Common myeloid progenitor, CD34-positive (primary cell): ENCODE data around the gene MEGF8.
"Not testable (repeated sequence)": the region's sequence is repeated elsewhere in the genome, so short reads cannot be mapped to it uniquely, and the experiment has no call there.

Source experiments
- CTCF ChIA-PET: fragments of 350-600 bp; sonication (Branson Sonifier 250); formaldehyde crosslinking; loops from one replicate; lab custom pipeline; 2021; ENCODE audit warnings: antibody characterized with exemption; lab: Charles Lee
- POLR2A ChIA-PET: fragments of 350-600 bp; sonication (Branson Sonifier 250); formaldehyde crosslinking; loops from one replicate; lab custom pipeline; 2021; ENCODE audit warnings: antibody characterized with exemption; lab: Charles Lee
- DNase-seq, 3 donors: peaks; one replicate each; pipeline versions ENCODE4 v3.0.0 to v3.0.0-alpha.2; 2013
- H3K27ac ChIP-seq, 2 experiments: 1 replicate in 1 of 2; 2 replicates in 1 of 2; pipeline ENCODE4 v1.7.0; 2013; ENCODE audit warnings: inconsistent platforms in 2 of 2, low read length in 2 of 2, mild to moderate bottlenecking in 2 of 2, low read depth in 1 of 2, moderate library complexity in 1 of 2; ENCODE audit not compliant: severe bottlenecking in 2 of 2, insufficient read depth in 1 of 2, poor library complexity in 1 of 2
- H3K27me3 ChIP-seq, 5 experiments: replicated peaks in 2 of 5; 1 replicate in 3 of 5; 2 replicates in 2 of 5; pipeline versions ENCODE4 v1.6.1 to v1.7.0; 2013; ENCODE audit warnings: low read length in 4 of 5, mild to moderate bottlenecking in 2 of 5, moderate library complexity in 2 of 5, inconsistent platforms in 1 of 5; ENCODE audit not compliant: insufficient read depth in 5 of 5, control insufficient read depth in 4 of 5
- H3K36me3 ChIP-seq, 4 experiments: 1 replicate in 2 of 4; 2 replicates in 2 of 4; pipeline versions ENCODE4 v1.6.1 to v1.7.0; 2013; ENCODE audit warnings: low read length in 3 of 4, control low read depth in 1 of 4, mild to moderate bottlenecking in 1 of 4; ENCODE audit not compliant: control insufficient read depth in 4 of 4, insufficient read depth in 4 of 4
- H3K4me1 ChIP-seq, 4 experiments: 1 replicate in 3 of 4; 2 replicates in 1 of 4; pipeline versions ENCODE4 v1.6.1 to v1.7.1; 2013; ENCODE audit warnings: low read length in 3 of 4, mild to moderate bottlenecking in 3 of 4, control low read depth in 1 of 4, inconsistent platforms in 1 of 4, moderate library complexity in 1 of 4; ENCODE audit not compliant: control insufficient read depth in 4 of 4, insufficient read depth in 4 of 4; ENCODE audit errors: control extremely low read depth in 1 of 4
- H3K4me3 ChIP-seq, 7 experiments: 1 replicate in 4 of 7; 2 replicates in 3 of 7; pipeline versions ENCODE4 v1.5.1 to v1.7.0; 2013; ENCODE audit warnings: mild to moderate bottlenecking in 7 of 7, low read length in 6 of 7, moderate library complexity in 6 of 7, inconsistent platforms in 2 of 7, low read depth in 2 of 7, control low read depth in 1 of 7; ENCODE audit not compliant: insufficient read depth in 4 of 7, control insufficient read depth in 1 of 7; ENCODE audit errors: extremely low read depth in 1 of 7
- H3K9me3 ChIP-seq, 5 experiments: 1 replicate in 4 of 5; 2 replicates in 1 of 5; pipeline versions ENCODE4 v1.6.1 to v1.7.1; 2013; ENCODE audit warnings: low read length in 4 of 5, mild to moderate bottlenecking in 2 of 5, inconsistent platforms in 1 of 5, low read depth in 1 of 5, moderate library complexity in 1 of 5; ENCODE audit not compliant: control insufficient read depth in 4 of 5, insufficient read depth in 2 of 5; ENCODE audit errors: control extremely low read depth in 1 of 5
- WGBS: methylation state at CpG from one replicate; pipeline ENCODE4 v1.1.5; 2013; ENCODE audit not compliant: insufficient coverage; 5-methylcytosine and 5-hydroxymethylcytosine counted together

The MEGF8 gene

DNA sequence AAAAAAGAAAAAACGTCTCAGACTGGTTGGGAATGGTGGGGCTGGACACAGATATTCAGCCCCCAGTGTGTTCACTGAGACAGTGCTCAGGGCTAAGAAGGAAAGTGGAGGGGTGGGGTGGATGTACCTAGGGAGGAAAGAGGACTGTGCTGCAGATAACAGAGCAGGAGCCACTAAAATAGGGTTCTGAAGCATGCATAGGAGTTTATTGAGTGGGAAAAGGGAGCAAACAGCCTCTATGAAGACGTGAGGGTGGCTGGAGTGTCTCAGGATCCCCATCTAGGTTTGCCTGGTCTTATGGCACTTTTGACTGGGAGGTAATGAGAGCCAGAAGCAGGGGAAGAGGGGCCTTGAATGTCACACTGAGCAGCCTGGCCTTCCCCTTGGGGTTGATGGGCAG is 3.4 kb downstream of the MEGF8 start:
- H3K4me3 ChIP-seq, result no peak overlapping the region
- peaks cover 0 to 12% (median 4%) of the 10 kb centered on the region in 5 experiments for H3K27me3 ChIP-seq
- ChIA-PET POLR2A (no interaction called here), CTCF (interaction anchor here (2.1 kb wide), 1 partner anchor 7 kb away, joined by 8 read pairs; no protein-coding TSS in a partner anchor)
- 100% methylated on average over 2 of the region's 2 CpGs for WGBS
- peaks cover 0 to 3% (median 2%) of the 10 kb centered on the region in 4 experiments for H3K36me3 ChIP-seq
- H3K27ac ChIP-seq, result no peak overlapping the region
- DNase-seq, result no peak
- H3K9me3 ChIP-seq, result no peaks in the 10 kb centered on the region
- H3K4me1 ChIP-seq, result peaks cover 0 to 27% (median 21%) of the 10 kb centered on the region in 4 experiments

DNA sequence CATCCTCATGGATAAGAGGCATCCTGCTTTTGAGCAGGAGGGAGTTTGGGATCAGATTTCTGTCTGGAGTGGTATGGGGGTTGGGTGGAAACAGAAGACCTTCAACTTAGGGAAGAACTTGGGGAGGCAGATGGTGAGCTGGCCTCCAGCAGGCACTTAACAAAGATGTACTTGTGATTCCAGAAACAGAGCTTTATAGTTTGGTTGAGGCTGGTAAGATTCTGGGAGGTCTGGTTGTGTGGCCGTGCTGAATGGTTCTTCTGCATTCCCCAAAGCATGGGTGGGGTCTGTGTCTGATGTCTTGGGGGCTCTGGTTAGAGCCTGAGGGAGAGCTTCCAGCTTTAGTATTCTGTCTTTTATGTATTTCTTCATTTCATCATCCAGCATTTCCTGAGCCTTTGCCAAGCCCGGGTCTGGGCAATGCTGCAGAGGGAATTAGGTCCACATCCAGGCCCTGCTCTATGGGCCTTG is 4.8 kb downstream of the MEGF8 start:
- CTCF ChIA-PET, result interaction anchor here (1.2 to 1.5 kb wide), 2 partner anchors 10 to 197 kb away, joined by 3 read pairs; no protein-coding TSS in a partner anchor
- DNase-seq, result no peak
- Histone ChIP-seq H3K4me1 (peaks cover 0 to 16% (median 12%) of the 10 kb centered on the region in 4 experiments), H3K27ac (no peak overlapping the region), H3K9me3 (no peaks in the 10 kb centered on the region), H3K27me3 (no peaks in the 10 kb centered on the region), H3K4me3 (no peak overlapping the region), H3K36me3 (peaks cover 2 to 7% (median 4%) of the 10 kb centered on the region in 4 experiments)
- WGBS, result 90% methylated on average over 2 of the region's 2 CpGs
- POLR2A ChIA-PET, result no interaction called here

DNA sequence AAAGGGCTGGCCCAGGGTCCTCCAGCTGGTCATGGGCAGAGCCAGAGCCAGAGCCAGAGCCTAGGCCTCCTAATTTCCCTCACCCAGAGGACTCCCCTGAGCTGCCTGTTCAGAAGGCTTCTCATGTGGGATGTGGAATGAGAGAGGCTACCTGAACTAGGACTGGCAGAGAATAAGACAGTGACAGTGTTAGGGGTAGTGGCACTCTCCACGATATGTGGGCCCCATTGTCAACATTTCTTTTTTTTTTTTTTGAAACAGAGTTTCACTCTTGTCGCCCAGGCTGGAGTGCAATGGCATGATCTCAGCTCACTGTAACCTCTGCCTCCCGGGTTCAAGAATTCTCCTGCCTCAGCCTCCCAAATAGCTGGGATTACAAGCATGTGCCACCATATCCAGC is 5.9 kb downstream of the MEGF8 start:
- H3K9me3 ChIP-seq, H3K27ac ChIP-seq, H3K27me3 ChIP-seq, H3K4me3 ChIP-seq, POLR2A ChIA-PET, DNase-seq: not testable (repeated sequence)
- CTCF ChIA-PET, result interaction anchor here (0.6 to 1.5 kb wide), 3 partner anchors 9 to 199 kb away, joined by 3 to 5 read pairs (median 3); no protein-coding TSS in a partner anchor
- H3K4me1 ChIP-seq, result peaks cover 0 to 10% (median 6%) of the 10 kb centered on the region in 4 experiments
- H3K36me3 ChIP-seq, result peaks cover 4 to 14% (median 10%) of the 10 kb centered on the region in 4 experiments
- 100% methylated on average over 3 of the region's 3 CpGs for whole genome bisulfite sequencing

- WGBS, result 94% methylated on average over 3 of the region's 6 CpGs
- no peaks in the 10 kb centered on the region for H3K27me3 ChIP-seq
- peaks cover 0 to 3% (median 1%) of the 10 kb centered on the region in 4 experiments for H3K4me1 ChIP-seq
- no peak for DNase-seq
- no peak overlapping the region for H3K27ac ChIP-seq
- no peak overlapping the region for H3K4me3 ChIP-seq
- POLR2A ChIA-PET, result no interaction called here
- peaks cover 6 to 21% (median 14%) of the 10 kb centered on the region in 4 experiments for H3K36me3 ChIP-seq
- CTCF ChIA-PET, result interaction anchor here (0.9 kb wide), 1 partner anchor 14 kb away, joined by 3 read pairs; no protein-coding TSS in a partner anchor
- H3K9me3 ChIP-seq, result no peaks in the 10 kb centered on the region
These were observed 6.6 kb downstream of the MEGF8 start for GRCh38 chr19:42332059-42332458.

DNA sequence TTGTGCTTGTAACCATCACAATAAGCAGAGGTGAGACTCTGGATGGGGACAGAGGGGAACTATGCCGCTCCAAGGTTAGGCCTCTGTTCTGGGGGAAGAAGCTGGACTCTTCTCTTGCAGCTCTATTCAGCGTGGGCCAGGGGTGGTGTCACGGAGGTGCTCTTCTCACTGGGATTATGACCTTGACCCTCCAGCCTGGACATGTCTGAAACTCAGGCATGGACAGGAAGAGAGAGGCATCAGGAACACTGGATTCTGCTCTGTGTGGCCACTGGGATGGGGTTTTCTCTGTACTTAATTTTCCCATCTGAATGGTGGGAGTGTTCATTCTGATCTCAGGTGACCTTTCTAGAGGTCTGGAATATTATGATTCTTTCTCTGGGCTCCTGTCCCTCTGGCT is 7.6 kb downstream of the MEGF8 start:
- CTCF ChIA-PET, result interaction anchor here (0.9 kb wide), 1 partner anchor 13 kb away, joined by 3 read pairs; no protein-coding TSS in a partner anchor

GRCh38 chr19:42333975-42334696 is 8.7 kb downstream of the MEGF8 start:
- WGBS, result 96% methylated on average over 21 of the region's 21 CpGs
- Histone ChIP-seq H3K27me3 (no peaks in the 10 kb centered on the region), H3K4me1 (no peaks in the 10 kb centered on the region), H3K27ac (no peak overlapping the region), H3K9me3 (no peaks in the 10 kb centered on the region), H3K4me3 (no peak overlapping the region), H3K36me3 (peaks cover 6 to 23% (median 16%) of the 10 kb centered on the region in 4 experiments)
- ChIA-PET POLR2A (no interaction called here), CTCF (no interaction called here)
- no peak for DNase-seq

More for the DNA sequence above, 7.6 kb downstream of the MEGF8 start:
- 100% methylated on average over 2 of the region's 3 CpGs for WGBS
- Histone ChIP-seq H3K27me3 (no peaks in the 10 kb centered on the region), H3K9me3 (no peaks in the 10 kb centered on the region), H3K4me1 (no peaks in the 10 kb centered on the region), H3K4me3 (no peak overlapping the region), H3K36me3 (peaks cover 6 to 23% (median 15%) of the 10 kb centered on the region in 4 experiments), H3K27ac (no peak overlapping the region)
- POLR2A ChIA-PET, result no interaction called here
- DNase-seq, result no peak
